HCT116 (cell line): ENCODE measurements around the gene CPT1B.

ENCODE experiments used
- CEBPB ChIP-seq: IDR thresholded peaks from 2 replicates; pipeline ENCODE4 v1.6.1; 2012; ENCODE audit warnings: low read depth
- EZH2 ChIP-seq: fragments of 200-600 bp; sonication (generic); IDR thresholded peaks from 2 replicates; pipeline ENCODE4 v1.6.1; 2017; ENCODE audit warnings: antibody characterized with exemption, mixed run types
- EZH2phosphoT487 ChIP-seq: fragments of 200-600 bp; IDR thresholded peaks from 2 replicates; pipeline ENCODE4 v1.6.1; 2018; ENCODE audit warnings: antibody characterized with exemption, borderline replicate concordance
- POLR2A ChIP-seq: IDR thresholded peaks from 2 replicates; pipeline ENCODE4 v1.7.0; 2011; ENCODE audit warnings: borderline replicate concordance; ENCODE audit not compliant: insufficient read depth, insufficient read length; ENCODE audit errors: extremely low read depth
- SIN3A ChIP-seq: IDR thresholded peaks from 2 replicates; pipeline ENCODE4 v1.6.1; 2012; ENCODE audit warnings: low read depth
- TCF7L2 ChIP-seq: IDR thresholded peaks from 2 replicates; pipeline ENCODE4 v1.7.0; 2011; ENCODE audit warnings: borderline replicate concordance, inconsistent platforms; ENCODE audit not compliant: insufficient read depth, insufficient read length; ENCODE audit errors: extremely low read depth
- TF ChIP-seq, protein P1 (sequence below), 3 experiments: fragments of 200-600 bp in 1 of 3; sonication (generic) in 1 of 3; IDR thresholded peaks in 2 of 3; conservative IDR thresholded peaks in 1 of 3; 2 replicates each; pipeline ENCODE4 v1.5.1; 2012 to 2017; ENCODE audit warnings: low read depth in 2 of 3, low read length in 2 of 3, antibody characterized with exemption in 1 of 3, borderline replicate concordance in 1 of 3, control low read depth in 1 of 3, mild to moderate bottlenecking in 1 of 3, mixed read lengths in 1 of 3, mixed run types in 1 of 3, moderate library complexity in 1 of 3; ENCODE audit not compliant: insufficient read depth in 1 of 3
- TF ChIP-seq, protein P2 (sequence below): IDR thresholded peaks from 2 replicates; pipeline ENCODE4 v1.6.1; 2012; ENCODE audit warnings: low read depth

DNA sequence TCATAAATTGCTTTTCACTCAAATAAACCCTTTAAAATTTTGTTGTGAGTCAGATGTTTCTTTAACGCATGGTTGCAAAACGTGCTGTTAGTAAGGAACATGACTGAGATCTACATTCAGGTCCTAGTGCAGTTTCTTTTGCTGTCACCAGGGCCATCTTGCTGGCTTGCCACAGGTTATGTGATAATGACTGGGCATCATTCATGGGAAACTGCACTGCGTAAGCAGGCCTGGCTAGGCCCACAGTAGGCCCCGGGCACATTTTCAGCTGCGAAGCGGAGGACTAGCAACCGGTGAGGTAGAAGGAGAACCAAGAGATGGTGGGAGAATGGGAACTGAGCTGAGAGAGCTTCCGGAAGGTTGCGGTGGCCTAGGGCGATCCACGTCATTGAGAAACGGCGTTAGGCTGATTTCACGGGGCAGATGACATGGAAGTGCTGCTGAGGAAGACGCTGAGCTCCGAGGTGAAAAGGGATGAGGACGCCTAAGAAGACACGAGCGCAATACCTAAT is 35.8 kb downstream of the CPT1B start:
- no peak for TF ChIP-seq EZH2
- no peak for TF ChIP-seq SIN3A
- TF ChIP-seq, protein P1, sequence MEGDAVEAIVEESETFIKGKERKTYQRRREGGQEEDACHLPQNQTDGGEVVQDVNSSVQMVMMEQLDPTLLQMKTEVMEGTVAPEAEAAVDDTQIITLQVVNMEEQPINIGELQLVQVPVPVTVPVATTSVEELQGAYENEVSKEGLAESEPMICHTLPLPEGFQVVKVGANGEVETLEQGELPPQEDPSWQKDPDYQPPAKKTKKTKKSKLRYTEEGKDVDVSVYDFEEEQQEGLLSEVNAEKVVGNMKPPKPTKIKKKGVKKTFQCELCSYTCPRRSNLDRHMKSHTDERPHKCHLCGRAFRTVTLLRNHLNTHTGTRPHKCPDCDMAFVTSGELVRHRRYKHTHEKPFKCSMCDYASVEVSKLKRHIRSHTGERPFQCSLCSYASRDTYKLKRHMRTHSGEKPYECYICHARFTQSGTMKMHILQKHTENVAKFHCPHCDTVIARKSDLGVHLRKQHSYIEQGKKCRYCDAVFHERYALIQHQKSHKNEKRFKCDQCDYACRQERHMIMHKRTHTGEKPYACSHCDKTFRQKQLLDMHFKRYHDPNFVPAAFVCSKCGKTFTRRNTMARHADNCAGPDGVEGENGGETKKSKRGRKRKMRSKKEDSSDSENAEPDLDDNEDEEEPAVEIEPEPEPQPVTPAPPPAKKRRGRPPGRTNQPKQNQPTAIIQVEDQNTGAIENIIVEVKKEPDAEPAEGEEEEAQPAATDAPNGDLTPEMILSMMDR (IDR thresholded peaks at IDR 0.05 in 2 of 3, conservative IDR thresholded peaks at IDR 0.05 in 1 of 3; ENCODE audit: borderline replicate concordance in 1 of 3, insufficient read depth in 1 of 3, low read depth in 2 of 3, low read length in 2 of 3) = no peak
- TF ChIP-seq POLR2A = no peak
- TF ChIP-seq CEBPB = no peak
- TF ChIP-seq TCF7L2 = no peak
- TF ChIP-seq EZH2phosphoT487 = no peak
- TF ChIP-seq, protein P2, sequence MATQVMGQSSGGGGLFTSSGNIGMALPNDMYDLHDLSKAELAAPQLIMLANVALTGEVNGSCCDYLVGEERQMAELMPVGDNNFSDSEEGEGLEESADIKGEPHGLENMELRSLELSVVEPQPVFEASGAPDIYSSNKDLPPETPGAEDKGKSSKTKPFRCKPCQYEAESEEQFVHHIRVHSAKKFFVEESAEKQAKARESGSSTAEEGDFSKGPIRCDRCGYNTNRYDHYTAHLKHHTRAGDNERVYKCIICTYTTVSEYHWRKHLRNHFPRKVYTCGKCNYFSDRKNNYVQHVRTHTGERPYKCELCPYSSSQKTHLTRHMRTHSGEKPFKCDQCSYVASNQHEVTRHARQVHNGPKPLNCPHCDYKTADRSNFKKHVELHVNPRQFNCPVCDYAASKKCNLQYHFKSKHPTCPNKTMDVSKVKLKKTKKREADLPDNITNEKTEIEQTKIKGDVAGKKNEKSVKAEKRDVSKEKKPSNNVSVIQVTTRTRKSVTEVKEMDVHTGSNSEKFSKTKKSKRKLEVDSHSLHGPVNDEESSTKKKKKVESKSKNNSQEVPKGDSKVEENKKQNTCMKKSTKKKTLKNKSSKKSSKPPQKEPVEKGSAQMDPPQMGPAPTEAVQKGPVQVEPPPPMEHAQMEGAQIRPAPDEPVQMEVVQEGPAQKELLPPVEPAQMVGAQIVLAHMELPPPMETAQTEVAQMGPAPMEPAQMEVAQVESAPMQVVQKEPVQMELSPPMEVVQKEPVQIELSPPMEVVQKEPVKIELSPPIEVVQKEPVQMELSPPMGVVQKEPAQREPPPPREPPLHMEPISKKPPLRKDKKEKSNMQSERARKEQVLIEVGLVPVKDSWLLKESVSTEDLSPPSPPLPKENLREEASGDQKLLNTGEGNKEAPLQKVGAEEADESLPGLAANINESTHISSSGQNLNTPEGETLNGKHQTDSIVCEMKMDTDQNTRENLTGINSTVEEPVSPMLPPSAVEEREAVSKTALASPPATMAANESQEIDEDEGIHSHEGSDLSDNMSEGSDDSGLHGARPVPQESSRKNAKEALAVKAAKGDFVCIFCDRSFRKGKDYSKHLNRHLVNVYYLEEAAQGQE = no peak
